A549 (cell line): Measurements from ENCODE around the gene TRIM71.

Experiments used
- CBX8 ChIP-seq: fragments of 200-600 bp; sonication (generic); IDR thresholded peaks from 2 replicates; pipeline ENCODE4 v1.6.1; 2016
- CEBPB ChIP-seq, 2 experiments: fragments of >200 bp in 1 of 2; sonication (Bioruptor Twin) in 1 of 2; formaldehyde crosslinking in 1 of 2; IDR thresholded peaks; 2 replicates each; pipeline ENCODE4 v1.6.1; 2012 to 2016
- CHD2 ChIP-seq: fragments of 150-350 bp; IDR thresholded peaks from 2 replicates; pipeline ENCODE4 v1.6.1; 2014; ENCODE audit warnings: low read length; ENCODE audit not compliant: partially characterized antibody
- POLR2A ChIP-seq: IDR thresholded peaks from 2 replicates; pipeline ENCODE4 v1.6.1; 2012; ENCODE audit warnings: mild to moderate bottlenecking, low read length
- POLR2AphosphoS2 ChIP-seq: conservative IDR thresholded peaks from 2 replicates; pipeline ENCODE4 v1.6.1; 2012; ENCODE audit warnings: low read length, improper control_type of control experiment, inconsistent platforms
- TF ChIP-seq, protein P1 (sequence below): IDR thresholded peaks from 2 replicates; pipeline ENCODE4 v1.6.1; 2012
- TF ChIP-seq, protein P2 (sequence below): fragments of >200 bp; sonication (Bioruptor Twin); formaldehyde crosslinking; IDR thresholded peaks from 3 replicates; pipeline ENCODE4 v1.5.1; 2016
- TF ChIP-seq, protein P3 (sequence below): fragments of 450-650 bp; IDR thresholded peaks from 2 replicates; pipeline ENCODE4 v1.6.1; 2014; ENCODE audit warnings: antibody characterized with exemption

DNA sequence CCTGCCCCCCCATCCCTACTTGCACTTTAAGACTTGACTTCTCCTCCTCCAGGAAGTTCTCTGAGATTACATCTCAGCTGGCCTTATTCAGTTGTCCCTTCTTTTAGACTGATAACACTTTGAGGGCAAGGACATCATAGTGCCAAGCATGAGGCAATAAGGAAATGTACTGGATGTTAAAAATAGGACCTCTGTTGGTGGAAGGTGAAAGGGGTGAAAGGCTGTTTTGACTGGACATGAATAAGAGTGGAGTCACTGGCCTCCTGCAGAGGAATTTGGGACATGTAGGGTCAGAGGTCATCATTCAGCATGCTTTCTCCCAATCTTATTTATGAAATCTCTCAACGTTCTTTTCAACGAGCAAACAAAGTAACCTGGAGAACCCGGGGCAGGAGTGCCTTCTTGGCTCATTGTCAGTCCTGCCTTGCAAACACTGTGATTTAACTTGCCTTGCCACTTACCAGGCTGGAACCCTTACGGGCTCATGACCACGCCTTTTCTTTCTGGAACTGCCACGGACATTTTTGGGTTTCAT, 38.6 kb downstream of the TRIM71 start:
- no peak for TF ChIP-seq POLR2A
- TF ChIP-seq, protein P1, sequence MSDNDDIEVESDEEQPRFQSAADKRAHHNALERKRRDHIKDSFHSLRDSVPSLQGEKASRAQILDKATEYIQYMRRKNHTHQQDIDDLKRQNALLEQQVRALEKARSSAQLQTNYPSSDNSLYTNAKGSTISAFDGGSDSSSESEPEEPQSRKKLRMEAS = no peak
- TF ChIP-seq, protein P2, sequence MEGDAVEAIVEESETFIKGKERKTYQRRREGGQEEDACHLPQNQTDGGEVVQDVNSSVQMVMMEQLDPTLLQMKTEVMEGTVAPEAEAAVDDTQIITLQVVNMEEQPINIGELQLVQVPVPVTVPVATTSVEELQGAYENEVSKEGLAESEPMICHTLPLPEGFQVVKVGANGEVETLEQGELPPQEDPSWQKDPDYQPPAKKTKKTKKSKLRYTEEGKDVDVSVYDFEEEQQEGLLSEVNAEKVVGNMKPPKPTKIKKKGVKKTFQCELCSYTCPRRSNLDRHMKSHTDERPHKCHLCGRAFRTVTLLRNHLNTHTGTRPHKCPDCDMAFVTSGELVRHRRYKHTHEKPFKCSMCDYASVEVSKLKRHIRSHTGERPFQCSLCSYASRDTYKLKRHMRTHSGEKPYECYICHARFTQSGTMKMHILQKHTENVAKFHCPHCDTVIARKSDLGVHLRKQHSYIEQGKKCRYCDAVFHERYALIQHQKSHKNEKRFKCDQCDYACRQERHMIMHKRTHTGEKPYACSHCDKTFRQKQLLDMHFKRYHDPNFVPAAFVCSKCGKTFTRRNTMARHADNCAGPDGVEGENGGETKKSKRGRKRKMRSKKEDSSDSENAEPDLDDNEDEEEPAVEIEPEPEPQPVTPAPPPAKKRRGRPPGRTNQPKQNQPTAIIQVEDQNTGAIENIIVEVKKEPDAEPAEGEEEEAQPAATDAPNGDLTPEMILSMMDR = no peak
- no peak for TF ChIP-seq POLR2AphosphoS2
- TF ChIP-seq, protein P3, sequence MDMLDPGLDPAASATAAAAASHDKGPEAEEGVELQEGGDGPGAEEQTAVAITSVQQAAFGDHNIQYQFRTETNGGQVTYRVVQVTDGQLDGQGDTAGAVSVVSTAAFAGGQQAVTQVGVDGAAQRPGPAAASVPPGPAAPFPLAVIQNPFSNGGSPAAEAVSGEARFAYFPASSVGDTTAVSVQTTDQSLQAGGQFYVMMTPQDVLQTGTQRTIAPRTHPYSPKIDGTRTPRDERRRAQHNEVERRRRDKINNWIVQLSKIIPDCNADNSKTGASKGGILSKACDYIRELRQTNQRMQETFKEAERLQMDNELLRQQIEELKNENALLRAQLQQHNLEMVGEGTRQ = no peak
- TF ChIP-seq CHD2 = no peak
- no peak for TF ChIP-seq CBX8
- TF ChIP-seq CEBPB (IDR thresholded peaks at IDR 0.05) = no peak
